SK-N-DZ (cell line): ENCODE measurements around the gene PTPRG.
"Not testable (repeated sequence)": the region's sequence is repeated elsewhere in the genome, so short reads cannot be mapped to it uniquely, and the experiment has no call there.

Source experiments
- DNase-seq: peaks from one replicate; pipeline ENCODE4 v3.0.0-alpha.2; 2015; ENCODE audit warnings: low spot score

The PTPRG gene

DNA sequence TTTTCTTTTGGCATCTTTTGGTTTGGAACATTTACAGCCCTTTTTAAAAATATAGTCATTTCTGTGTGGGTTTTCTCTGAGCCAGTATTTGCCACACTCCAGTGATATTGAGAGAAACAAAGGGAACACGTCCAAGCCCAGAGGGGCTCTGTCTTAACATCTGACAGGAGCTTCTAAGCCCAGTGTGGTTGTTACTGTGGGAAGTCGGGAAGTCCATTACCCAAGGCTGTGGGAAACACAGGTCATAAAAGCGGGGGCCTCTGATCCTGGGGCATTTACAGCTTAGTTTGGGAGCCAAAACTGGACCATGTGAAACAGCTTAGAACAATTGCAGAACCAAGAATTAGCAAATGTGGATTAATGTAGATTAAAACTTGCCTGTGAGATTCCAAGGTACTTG is 123.0 kb downstream of the PTPRG start:
- no peak for DNase-seq

DNA sequence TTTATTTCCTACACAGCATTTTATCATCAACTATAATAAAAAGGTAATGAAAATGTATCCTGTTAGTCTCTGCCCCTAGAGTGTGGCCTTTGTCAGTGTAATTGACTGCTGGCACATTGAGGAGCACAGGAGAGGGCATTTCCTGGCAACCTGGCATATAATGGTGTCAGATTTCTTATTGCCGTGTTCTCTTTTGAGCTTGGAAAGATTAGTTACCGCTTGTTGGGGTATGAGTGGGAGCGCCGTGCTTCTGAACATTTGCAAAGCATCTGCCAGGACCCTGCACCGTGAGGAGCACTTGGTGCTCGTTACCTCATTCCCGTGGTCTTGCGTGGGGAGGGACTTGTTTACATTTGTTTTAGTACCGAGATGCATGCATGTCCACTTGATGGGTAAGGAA is 124.4 kb downstream of the PTPRG start:
- DNase-seq, result no peak

DNA sequence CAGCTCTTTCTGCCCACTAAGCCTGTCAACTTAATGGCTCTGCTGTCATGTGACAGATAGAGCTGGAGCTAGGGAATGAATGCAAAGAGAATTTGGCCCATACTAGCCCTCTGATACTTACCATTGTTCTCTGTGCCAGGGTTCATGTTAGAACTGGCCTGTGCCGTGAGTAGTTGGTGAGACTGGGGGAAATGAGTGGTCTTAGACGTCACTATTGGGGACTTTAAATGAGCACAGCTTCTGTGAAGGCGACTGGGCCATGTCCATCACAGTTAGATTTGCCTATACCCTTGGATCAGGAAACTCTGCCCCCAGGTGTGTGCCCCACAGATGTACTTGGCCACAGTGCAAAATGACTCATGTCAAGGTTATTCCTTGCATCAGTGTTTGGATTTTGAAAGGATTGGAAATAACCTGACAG is 124.9 kb downstream of the PTPRG start:
- no peak for DNase-seq

DNA sequence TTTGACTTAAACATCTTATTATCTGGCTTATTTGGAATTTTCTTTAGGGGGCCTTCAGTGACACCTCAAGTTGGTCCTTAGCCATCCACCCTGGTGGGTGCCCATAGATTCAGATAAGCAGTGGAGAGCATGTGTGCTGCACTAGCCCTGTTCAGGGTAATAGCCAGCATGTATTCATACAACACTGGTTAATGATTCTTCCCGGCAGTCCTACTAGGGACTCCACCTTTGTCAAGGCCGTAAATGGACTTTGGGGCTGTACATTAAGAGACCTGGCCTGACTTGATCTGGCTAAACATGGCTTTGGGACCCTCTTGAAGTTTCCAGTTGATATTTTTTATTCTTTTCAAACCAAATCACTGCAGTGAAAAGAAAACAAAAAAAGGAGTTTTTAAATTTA is 125.8 kb downstream of the PTPRG start:
- no peak for DNase-seq

DNA sequence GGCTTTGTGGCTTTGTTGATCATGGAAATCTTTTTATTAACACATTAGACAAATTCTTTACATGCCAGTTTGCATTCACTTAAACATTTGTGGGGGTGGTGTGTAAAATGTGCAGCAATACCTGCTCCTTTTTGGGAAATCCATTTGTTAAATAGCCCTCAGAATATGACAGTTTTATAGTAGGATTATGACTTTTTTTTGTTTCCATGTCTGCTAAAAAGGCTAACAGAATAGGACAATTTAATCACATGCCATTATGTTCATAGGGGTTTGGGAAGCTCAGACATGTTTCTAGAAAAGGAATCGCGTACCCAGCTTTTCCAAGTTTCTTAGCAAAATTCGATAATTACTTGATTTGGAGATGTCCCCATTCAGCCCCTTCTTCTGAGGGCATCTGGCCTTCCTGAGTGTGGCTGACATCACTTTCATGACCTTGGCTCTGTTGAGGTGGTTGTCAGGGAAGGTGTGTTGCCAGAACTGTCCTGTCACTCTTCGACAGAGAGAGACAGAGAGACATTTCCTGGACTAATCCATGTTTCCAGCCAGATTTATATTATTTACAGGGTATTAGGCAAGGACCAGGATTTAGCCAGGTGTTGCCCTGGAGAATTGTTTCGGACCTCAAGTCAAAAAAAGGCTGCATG is 126.4 kb downstream of the PTPRG start:
- no peak for DNase-seq

DNA sequence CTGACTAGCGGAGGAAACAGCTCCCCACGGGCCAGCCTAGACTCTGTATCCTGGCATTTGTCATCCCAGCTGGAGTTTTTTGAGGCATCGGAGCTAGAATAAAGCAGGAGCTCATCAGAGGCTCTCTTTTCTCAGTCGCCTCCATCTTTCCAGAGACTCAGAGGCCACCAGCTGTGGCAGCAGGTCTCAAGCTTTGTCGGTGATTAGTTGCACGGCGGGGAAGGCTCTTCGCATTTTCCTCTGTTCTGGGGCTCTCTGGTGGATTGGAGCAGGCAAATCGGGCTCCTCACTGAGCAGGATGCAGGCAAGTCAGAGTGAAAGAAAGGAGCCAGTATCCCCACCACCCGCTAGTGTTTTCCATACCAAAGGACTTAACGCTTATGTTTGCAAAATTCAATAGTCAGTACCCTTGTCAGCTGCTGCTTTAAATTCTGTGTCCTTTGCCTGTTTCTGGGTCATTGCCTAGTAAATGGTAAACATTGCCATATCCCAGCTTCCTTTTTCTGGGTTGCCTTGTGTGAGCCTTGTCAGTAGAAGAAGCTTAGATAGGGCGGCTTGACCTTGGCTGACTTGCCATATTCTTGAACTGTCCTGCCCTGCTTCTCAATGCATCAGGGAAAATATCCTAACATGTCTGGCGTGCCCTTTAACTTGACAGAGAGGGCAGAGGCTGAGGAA is 127.1 kb downstream of the PTPRG start:
- DNase-seq, result no peak

DNA sequence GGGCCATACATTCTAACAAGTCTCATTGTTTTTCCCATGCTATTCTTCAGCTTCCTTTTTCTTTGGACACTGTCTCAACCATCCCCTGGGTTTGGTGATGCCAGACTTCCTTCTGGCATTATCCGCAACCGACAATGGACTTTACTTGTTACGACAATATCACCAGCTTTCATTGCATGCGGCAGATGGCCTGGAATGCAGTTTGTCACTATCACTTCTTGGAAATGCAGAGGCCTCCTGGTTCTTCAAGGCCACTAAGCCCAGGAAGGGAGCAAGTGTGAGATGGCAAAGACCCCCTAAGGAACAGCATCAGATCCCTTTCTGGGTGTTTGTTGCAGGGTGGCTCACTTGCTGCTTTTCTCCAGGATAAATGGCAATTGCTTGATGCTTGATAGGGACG is 128.6 kb downstream of the PTPRG start:
- DNase-seq, result no peak

DNA sequence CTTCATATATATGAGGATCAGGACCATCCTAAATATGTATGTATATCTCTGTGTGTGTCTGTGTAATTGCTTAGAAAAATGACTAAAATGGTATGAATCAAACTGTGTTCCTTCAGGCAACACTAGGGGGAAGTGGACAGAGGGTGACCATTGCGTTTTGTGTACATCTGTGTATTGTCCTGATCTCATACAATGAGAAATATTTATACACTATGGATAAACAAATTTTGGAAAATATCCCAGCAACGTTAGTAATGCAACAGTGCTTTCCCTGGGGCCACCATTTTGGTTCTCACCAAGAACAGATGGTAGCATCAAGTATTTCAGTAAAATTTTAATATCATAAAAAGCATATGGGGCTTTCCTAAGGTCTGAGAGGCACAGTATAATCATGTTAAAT is 130.1 kb downstream of the PTPRG start:
- DNase-seq, result no peak

DNA sequence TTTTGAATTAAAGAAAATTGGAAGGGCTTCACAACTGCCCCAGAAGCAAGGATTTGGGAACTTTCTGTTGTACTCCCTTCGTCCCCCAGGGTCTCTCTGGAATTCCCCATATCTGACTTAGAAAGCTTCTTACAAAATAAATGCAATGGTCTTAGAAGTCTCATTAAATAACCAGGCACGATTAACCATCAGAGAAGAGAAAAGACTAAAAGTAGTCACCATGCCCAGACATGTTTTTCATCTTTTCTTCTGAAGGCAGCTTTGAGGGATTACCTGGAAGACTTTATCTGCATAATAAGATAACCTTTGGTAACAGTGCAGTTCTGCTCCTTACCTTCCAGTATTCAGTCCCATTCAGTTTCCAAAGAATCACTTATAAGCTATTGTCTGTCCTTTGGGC is 135.9 kb downstream of the PTPRG start:
- no peak for DNase-seq

DNA sequence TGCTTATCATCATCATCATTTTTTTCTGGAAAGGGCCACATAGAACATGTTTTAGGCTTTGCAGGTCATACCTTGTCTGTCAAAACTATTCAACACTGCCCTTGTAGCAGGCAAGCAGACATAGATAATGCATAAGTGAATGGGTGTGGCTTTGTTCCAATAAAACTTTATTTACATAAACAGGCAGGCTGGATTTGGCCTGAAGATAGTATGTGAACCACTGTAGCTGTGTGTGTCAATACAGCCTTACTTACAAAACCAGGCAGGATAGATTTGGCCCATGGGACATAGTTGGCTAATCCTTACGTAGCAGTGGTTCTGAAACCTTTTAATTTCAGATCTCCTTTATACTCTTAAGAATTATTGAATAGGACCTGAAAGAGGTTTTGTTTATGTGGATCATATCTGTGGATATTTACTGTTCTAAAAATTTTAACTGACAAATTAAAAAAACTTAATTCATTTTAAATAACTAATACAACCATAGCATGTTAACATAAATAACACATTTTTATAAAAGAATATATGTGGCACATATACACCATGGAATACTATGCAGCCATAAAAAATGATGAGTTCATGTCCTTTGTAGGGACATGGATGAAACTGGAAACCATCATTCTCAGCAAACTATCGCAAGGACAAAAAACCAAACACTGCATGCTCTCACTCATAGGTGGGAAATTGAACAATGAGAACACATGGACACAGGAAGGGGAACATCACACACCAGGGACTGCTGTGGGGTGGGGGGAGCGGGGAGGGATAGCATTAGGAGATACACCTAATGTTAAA is 137.1 kb downstream of the PTPRG start:
- DNase-seq, result not testable (repeated sequence)

DNA sequence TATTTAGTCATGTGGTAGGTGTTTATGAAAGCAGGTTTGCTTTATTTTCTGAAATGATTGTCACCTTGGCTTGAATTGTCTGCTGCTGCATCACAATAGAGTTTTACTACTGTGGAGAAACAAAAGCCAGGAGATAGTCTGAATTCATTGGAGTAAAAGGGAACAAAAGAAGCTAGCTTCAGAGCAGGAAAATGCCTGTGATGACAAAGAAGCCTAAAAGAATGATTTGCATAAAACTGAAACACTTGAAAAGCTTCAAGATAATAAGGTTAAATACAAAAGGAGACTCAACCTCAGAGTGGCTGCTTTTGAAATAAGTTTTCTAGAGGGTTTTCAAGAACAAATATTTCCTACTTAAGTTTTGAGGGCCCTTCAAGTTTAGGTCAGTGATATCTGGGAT is 138.3 kb downstream of the PTPRG start:
- no peak for DNase-seq

DNA sequence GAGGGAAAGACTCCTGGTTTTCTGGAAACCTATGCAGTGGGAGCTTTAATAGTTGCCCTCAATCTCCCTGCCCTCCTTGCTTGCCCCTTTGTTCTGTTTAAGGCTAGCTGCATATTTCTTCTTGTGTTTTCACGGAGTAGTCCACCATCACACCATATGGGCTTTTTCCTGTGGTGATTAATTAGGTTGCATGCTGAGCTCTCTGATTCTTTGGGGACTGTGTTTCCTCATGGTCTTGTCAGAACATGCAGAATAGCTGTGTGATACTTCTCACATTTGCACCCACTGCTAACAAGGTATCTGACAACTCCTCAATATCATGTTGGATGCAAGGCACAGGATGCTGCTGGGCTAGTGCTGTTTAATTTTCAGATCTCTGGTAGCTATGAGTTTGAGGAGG is 139.6 kb downstream of the PTPRG start:
- no peak for DNase-seq

DNA sequence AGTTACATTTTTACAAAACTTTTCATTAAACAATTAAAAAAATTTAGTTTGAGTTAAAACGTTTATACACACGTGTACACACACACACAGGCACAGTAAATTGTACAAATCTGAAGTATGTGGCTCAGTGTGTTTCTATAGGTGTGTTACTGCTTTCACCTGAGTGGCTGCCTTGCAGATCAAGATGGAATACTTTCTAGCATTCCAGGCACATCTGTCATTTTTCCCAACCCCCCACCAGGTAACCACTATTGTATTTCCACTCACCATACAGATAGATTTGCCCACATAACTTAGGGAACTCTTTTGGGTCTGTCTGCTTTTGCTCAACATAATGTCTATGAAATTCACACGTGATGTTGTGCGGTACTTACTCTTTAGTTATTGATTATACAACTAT is 141.1 kb downstream of the PTPRG start:
- no peak for DNase-seq

DNA sequence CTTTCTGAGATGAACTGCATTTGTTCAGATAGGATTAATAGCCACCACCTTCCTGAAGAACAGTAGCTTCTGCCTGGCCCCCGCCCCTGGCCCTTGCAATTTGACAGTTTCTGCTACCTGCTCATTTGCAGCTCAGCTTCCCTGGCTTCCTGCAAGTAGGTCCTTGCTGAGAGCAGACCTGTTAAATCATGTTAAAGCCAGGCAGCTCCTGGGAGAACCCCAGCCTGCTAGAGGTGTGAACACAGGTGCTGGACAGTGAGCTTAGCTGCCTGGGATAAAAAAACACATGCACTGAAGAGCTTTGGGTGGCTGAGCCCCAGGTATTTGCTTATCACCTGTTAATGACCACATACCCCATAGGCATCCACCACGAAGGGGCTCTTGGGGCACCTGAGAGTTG is 143.4 kb downstream of the PTPRG start:
- no peak for DNase-seq

DNA sequence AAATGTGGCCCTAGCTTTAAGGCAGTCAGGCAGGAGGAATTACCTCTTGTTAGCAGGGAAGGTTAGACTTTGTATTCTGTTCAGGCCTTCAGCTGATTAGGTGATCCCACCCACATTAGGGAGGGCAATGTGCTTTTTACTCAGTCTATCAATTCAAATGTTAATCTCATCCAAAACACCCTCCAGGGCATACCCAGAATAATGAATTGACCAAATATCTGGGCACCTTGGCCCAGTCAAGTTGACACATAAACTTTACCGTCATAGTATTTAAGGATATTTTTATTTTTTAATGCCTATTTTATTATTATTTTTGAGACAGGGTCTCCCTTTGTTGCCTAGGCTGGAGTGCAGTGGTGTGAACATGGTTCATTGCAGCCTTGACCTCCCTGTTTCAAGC is 146.1 kb downstream of the PTPRG start:
- DNase-seq, result no peak

DNA sequence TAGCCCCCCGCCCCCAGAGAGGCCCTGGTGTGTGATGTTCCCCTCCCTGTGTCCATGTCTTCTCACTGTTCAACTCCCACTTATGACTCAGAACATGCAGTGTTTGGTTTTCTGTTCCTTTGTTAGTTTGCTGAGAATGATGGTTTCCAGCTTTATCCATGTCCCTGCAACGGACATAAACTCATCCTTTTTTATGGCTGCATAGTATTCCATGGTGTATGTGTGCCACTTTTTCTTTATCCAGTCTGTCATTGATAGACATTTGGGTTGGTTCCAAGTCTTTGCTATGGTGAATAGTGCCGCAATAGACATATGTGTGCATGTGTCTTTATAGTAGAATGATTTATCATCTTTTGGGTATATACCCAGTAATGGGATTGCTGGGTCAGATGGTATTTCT is 149.5 kb downstream of the PTPRG start:
- DNase-seq, result not testable (repeated sequence)

DNA sequence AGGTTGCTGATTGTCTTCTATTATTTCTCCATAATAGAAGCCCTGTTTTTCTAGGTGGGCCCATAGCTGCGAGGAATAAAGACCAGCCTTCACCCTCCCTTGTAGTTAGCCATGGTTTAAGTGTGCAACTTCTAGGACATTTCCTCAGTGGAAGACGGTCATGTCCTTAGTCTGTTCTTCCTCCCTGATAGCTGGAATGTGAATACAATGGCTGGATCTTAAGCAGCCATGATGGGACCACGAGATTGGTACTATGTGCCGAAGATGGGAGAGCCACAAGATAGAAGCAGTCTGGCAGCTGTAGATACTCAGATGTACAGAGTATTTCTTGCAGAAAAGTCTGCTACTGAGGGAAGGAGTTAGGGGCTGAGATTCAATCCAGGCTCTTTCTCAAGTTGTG is 152.9 kb downstream of the PTPRG start:
- DNase-seq, result no peak

DNA sequence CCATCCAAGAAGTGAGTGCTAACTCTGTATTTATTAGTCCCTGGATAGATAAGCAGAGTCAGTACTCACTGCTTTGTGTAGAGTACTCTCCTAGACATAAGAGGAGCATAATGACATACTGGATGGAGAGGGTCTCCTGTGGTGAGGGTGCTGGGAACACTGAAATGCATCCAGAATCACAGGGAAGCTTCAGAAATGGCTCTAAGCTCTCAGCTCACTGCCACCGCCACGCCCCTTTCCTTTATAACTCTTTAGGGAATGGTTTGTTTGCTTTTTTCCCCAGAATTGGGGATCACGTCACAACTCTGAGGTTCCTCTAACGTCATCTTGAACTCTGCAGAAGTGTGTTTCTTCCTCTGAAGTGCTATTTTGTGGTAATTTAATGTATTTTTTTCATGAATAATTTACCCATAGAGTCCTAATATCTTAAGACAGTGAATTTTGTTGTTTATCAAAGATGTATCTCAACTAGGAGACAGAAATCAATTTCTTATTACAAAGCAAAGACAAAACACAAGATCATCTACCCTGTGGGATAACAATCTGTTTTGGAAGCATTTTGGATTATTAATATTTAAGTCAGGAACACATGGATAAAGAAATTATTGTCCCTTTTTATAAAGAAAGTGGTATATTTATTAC is 154.6 kb downstream of the PTPRG start:
- DNase-seq, result no peak

DNA sequence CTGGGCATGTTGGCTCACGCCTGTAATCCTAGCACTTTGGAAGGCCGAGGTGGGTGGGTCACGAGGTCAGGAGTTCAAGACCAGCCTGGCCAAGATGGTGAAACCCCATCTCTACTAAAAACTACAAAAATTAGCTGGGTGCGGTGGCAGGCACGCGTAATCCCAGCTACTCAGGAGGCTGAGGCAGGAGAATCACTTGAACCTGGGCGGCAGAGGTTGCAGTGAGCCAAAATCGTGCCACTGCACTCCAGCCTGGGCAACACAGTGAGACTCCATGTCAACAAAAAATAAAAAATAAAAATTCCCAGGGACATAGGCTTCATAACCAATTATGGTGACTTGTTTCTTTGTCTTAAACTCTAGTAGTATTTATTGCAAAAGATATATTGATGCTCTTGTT is 155.3 kb downstream of the PTPRG start:
- DNase-seq, result not testable (repeated sequence)

DNA sequence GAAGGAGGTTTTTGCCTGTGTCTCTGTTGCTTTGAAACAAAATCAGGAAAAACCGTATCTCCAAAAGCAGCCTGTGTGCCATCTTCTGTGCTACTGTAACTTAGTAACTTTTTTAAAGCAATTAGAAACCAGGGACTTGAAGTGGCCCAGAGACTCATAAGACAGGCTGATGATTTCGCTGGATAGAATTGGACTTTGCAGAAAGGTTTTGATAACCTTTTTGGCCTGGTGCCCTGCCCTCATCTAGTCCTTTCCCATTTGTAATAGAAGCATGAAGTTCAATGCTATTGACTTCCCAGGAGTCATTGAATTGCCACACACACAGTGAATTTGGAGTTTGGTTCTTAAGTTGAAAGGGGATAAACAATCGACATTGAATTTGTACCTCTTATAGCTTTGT is 157.2 kb downstream of the PTPRG start:
- no peak for DNase-seq

DNA sequence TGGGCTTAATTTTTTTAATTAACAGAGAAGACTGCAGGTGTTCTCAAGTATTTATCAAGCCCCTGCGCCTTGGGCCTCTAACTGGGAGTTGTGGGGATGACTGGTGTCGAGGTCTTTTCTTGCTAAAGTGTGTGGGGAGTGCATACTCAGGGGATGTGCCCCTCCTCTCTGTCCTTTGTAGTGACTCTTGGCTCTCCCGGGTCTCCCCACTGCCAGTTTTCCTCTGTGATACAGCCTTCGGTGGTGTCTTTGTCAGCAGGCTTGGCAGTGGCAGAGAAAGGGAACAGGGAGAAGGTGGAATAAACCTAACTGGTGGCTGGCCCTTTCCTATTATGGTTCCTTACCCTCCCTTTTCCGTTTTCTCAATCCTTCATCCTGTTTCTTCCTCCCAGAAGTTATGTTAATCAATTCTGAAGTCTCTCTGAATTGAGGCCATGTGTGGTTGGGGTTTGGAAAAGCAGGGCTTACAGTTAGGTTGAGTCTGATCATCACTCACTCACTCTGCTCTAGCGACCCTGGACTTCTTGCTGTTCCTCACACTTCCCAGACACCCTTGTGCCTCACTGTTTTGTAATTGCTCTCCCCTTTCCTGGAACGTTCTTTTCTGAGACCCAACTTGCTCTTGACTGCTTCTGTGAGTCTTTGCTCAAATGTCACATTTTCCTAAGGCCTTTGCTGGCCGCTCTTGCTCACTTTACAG is 158.1 kb downstream of the PTPRG start:
- no peak for DNase-seq

DNA sequence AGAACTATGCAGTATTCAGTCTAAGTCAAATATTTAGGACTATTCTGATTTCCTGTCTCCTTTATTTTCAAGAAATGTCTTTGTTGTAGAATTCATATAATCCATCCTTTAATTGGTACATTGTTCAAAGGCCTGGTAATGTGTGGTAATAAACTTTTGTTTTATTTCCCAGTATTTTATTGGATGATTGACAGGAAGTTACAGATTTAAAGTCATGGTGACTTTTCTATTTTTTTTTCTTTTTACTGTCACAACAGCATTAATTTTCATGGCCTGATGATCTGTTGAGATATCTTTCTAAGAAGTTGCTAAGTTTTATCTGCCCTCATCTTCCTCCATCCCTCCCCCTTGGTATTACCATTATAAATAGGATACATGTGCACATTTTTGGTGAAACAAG is 161.7 kb downstream of the PTPRG start:
- no peak for DNase-seq
